CD4-positive, alpha-beta T cell treated with Interleukin-12 subunit alpha and Interleukin-12 subunit beta, for 1 hour (primary cell): ENCODE measurements around the gene MAST2.
"Not testable (repeated sequence)": the region's sequence is repeated elsewhere in the genome, so short reads cannot be mapped to it uniquely, and the experiment has no call there.

ENCODE experiments used
- DNase-seq: peaks from one replicate; pipeline ENCODE4 v3.0.0-alpha.2; 2020

The MAST2 gene

GRCh38 chr1:45862008-45862407 lies 58.6 kb downstream of the MAST2 start:
- DNase-seq, result no peak

DNA sequence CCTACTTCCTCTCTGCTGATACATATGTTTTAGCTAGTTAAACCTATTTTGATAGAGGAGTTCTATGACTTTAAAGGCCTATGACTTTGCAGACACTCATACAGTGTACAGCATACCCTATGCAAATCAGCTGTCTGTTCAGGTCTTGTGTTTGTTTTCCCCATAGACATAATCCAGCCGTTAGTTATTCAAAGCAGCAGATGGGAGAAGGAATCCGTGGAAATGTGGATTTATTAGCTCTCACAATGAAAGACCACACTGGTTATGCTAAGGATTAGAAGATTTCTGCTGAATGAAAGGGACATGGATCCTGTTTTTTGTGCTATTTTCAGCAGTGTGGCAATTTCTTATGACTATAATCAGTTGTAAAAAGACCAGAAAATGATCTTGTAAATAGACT lies 59.8 kb downstream of the MAST2 start:
- no peak for DNase-seq

GRCh38 chr1:45864167-45865106 lies 61.0 kb downstream of the MAST2 start:
- DNase-seq, result no peak

DNA sequence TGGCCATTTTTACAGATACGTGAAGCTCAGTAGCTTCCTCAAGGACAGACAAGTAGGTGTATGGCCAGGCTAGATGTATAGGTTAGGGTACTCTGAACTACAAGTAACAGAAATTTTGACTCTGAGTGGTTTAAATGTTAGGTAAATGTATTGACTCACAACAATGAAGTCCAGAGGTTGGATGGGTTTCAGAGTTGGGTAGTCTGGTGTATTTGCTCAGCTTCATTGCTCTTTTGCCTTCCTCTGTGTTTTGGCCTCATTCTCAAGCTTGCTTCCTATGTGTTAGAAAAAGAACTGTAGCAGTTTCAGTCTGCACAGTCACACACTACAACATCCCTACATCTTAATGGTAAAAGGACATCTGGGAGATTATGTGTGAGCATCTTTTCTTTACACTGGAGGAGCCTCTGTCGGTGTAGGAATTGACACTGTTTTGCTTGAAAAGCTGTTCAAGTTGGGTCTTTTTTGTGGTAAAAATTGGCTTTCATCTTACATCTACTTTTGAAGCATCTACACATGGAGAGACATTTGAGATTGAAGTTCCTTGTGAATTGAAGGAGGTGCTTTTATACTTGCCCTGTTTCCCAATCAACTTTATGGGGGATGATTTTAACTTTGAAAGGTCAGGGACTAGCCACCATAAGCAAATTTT lies 64.4 kb downstream of the MAST2 start:
- no peak for DNase-seq

GRCh38 chr1:45868861-45869260 lies 65.4 kb downstream of the MAST2 start:
- DNase-seq, result no peak

DNA sequence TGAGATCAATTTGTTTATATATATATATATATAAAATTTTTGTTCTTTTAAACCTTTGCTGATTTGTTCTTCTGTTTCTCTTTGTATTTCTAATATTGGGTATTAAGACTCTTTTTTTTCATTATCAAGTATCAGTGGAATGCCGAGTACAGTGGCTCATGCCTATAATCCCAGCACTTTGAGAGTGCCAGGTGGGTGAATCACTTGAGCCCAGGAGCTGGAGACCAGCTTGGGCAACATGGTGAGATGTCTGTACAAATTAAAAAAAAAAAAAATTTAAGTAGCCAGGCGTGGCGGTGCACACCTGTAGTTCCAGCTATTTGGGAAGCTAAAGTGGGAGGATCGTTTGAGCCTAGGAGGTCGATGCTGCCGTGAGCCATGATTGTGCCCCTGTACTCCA lies 67.1 kb downstream of the MAST2 start:
- DNase-seq, result no peak

- not testable (repeated sequence) for DNase-seq
Observed at GRCh38 chr1:45872173-45872801, 68.9 kb downstream of the MAST2 start.

- DNase-seq, result no peak
Observed at GRCh38 chr1:45876000-45876617, 72.7 kb downstream of the MAST2 start.

- DNase-seq, result no peak
Observed at GRCh38 chr1:45877264-45877663, 73.9 kb downstream of the MAST2 start.

- DNase-seq, result no peak
Observed at GRCh38 chr1:45879885-45880598, 76.6 kb downstream of the MAST2 start.

GRCh38 chr1:45880930-45881329 lies 77.5 kb downstream of the MAST2 start:
- no peak for DNase-seq

GRCh38 chr1:45883658-45884057 lies 80.2 kb downstream of the MAST2 start:
- DNase-seq, result no peak

DNA sequence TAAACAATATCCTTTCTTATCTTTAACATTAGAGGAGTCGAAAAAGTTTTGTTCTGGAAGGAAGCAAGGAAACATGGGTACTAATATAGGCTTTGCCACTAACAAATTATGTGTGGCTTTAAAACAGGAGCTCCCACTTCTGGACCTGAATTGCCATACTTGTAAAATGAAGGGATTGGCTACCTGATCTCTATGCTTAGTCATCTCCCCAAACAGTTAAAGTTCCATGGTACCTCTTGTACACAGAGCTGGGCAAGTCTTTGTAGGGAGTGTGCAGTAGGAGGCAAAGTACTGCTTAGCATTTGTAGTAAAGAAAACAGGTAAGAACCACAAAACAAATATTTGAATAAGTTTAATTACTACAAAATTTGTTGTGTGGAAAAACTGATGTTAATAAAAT lies 81.3 kb downstream of the MAST2 start:
- DNase-seq, result no peak

DNA sequence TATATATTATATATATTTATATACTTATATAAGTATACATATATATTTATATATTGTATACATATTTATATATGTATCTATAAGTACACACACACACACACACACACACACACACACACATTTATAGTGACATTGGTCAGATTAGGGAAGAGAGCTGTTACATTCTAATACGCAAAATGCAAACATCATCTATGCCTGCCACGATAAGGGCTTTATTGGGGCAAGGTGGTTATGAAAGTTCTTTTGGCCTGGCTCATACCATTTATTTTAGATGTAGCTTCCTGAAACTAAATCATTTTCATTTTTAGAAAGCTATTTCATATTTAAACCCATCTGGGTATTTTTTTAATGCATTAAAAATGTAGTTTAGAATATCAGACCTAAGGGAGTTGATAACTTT lies 82.8 kb downstream of the MAST2 start:
- DNase-seq, result no peak

GRCh38 chr1:45887156-45887842 lies 83.9 kb downstream of the MAST2 start:
- DNase-seq, result no peak

DNA sequence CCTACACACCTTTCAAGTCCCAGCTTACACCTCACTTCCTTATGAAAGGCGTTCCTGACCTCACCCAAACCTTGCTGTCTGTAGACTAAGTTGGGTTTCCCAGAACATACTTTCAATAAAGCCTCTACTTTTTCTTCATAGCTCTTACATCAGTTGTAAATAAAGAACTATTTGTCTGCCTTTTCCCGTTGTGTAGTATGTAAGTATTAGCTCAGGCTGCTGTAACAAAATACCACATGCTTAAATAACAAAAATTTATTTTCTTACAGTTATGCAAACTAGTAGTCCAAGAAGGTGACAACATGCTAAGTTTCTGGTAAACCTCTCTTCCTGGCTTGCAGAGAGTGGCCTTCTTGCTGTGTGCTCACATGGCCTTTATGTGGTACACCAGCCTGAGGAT lies 86.7 kb downstream of the MAST2 start:
- DNase-seq, result no peak

- DNase-seq, result no peak
Observed at GRCh38 chr1:45891087-45891486, 87.7 kb downstream of the MAST2 start.

DNA sequence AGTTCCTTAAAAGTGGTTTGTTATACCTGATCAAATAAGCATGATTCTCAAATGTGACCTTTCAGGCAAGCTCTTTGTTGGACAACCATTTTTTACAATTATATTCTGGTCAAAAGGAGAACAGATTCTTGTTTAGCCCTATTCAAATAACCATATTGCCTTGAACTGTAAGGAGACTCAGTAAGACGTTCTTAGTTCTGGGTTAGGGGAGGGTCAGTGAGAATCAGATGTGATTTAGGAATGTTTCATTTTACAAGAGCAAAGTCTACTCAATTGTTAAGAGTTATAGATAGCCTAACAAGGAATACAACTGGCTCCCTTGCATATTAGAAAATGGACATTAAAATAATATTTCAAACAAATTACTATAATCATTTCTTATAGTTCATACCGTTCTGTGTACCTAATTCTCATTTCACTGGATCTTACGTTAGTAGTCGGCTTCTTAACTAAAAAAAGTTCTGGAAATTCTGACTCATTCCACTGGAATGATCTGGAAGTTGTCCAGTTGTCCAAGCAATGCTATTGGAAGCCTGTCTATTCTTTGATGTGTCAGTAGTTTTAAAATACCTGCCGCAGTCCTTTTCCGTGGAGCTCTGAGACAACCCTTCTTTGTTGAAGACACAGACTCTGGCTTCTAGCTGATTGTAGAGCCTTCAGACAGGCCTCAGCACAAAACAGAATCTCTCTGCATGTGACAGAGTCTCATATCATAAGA lies 88.8 kb downstream of the MAST2 start:
- no peak for DNase-seq

DNA sequence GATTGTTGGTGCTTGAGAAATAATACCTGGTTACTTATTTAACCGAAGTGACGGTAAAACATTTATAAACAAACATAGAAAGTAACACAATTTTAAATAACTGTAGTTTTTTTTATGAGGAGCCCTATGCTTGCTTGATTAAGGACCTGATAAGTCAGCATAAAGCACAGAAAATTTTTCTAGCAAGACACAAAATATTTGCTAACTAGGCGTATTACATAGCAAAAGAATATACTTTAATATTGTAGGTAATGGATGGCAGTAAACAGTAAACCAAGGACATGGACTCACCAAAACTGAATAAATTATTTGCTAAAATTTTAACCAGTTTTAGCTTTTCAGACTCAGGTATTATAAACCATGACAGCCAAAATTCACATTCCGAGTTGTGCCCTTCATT lies 90.9 kb downstream of the MAST2 start:
- DNase-seq, result no peak

DNA sequence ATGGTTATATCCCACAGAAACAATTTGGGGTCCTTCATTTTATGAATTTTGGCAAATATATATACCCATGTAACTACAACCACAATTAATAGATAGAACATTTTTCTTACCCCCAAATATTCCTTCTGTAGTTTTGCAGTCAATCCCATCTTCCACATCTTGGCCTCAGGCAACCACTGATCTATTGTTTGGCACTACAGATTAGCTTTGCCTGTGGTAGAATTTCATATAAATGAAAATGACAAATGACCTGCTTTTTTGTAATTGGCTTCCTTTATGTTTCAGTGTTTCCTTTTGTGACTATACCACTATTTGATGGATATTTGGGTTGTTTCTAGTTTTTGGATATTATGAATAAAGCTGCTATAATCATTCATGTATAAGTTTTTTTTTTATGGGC lies 91.5 kb downstream of the MAST2 start:
- no peak for DNase-seq

- no peak for DNase-seq
Observed at GRCh38 chr1:45895406-45895805, 92.0 kb downstream of the MAST2 start.
